ENCODE data around the gene ALPI.

The ALPI gene

GRCh38 chr2:232485757-232486557, 30.0 kb downstream of the ALPI start:
- no peak for DNase-seq (ENCODE audit: low spot score)

DNA sequence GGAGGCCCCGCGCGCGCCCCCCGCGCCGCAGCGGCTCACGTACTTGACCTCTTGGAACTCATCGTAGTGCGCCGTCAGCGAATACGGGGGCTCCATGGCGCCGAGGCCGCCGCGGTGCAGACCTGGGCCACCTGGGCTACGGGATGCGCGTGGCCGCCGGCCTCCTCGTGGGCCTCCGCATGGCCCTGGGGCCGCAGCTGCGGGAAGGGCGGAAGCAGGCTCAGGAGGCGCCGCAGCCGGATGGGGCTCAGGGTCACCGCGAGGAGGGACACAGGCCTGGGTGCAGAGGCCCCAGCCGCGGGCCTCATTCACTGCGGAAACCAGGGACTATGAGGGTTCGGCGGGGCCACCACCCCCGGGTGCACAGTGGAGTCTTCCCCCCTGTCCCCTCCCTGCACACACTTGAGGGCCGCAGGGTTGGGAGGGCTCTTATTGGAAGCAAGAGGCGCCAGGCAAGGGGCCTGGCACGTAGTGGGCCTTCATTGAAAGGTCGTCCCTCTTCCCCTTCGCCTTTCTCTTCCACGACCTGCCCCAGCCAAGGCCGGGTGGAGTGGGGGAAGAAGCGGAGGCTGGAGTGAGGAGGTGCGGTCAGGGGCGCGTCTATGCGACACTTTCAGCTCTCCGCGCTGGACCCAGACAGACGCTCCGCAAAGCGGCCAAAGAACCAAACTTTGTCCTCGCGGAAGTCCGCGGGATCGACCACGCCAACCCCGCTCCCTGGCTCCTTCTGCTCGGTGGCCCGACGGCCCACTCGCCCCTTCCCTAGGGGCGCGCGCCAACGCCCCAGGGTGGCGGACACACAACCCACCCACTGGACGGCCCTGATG, 30.8 kb downstream of the ALPI start:
- no peak for DNase-seq (ENCODE audit: low spot score)

DNA sequence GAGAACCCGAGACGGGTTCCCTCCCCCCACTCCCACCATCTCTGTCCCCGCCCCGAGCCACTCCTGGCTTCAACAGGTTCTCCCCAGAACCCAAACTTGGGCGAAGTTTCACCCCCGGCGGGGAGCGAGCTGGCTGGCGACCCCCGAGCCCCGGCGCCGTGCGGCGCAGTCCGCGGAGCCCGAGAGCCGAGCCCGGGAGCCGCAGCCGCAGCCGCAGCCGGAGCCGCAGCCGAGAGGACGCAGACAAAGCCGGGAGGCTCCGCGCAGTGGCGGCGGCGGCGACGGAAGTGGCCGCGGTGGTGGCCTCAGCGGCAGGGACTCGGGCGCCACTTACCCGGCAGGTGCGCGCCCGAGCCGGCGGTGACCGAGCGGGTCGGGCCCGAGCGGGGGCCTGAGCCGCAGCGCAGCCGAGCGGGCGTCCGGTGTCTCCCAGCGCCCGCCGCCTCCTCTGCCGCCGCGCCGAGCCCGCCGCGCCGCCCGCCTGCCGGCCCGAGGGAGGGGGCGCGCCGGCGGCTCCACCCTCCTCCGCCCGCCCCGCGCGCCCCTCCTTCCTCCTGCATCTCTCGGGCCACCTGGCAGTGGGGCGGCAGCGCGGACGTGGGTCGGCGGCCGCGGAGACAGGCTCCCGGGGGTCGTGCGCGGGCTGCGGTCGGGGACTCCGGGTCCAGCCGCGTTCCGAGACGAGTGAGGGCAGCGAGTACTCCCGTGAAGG, 31.6 kb downstream of the ALPI start, which contains the start of gene ECEL1:
Gene ECEL1 (minus strand): TSS at position 450 of the 712 bp plus-strand sequence. CDS start 1,181 bp downstream, outside the sequence.
- no peak for DNase-seq (ENCODE audit: low spot score)

DNA sequence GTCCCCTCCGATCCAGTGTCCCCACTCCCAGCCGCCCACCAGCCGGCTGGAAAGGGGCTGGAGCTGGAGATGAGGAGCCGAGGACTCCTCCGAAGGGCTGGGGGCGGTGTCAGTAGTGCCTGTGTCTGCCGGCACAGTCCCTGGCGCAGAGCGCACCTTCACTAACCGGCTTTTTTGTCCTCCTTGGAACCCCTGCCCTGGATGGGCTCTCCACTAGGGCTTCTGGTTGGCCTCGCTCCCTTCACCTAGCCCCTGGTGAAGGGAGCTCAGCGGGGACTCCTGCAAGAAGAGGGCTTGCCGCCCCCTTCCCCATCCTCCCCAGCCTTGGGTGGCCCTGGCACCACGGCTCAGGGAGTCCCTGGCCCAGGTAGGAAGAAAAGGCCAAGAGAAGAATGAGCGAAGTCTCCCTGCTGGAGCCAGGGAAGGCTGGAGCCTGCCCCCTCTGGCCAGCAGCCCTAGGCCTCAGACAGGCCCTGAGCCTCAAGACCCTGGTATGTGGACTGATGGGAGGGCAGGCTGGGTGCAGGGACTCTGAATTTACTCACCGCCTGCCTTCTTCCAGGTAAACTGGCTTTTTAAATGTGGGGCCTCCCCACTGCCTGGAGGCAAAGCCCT, 32.3 kb downstream of the ALPI start:
- DNase-seq (ENCODE audit: low spot score), result no peak

DNA sequence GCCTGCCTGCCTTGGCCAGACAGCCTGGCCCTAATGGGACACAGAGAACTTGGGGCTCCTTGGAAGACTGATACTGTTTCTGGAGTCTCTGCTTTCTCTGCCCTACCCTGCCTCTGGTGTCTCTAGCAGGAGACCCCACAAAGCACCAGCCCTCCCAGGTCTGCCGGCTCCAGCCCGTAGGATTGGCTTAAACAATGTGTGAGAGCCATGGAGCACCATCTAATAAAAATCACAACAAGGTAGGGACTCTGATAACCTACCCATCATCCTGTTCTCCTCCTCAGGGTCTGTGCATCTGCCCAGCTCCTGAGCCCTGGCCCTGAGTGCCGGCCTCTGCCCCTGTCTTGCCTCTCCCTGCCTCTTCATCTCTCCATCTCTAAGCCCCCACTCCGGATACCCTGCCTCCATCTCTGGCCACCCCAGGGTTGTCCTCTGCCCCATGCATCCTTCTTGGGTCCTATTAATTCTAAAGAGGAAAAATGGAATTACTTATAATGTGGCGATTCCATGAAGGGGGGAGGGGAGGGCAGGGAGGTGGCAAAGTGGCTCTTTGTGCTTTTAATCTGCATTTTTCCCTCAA, 32.9 kb downstream of the ALPI start:
- DNase-seq (ENCODE audit: low spot score), result no peak

DNA sequence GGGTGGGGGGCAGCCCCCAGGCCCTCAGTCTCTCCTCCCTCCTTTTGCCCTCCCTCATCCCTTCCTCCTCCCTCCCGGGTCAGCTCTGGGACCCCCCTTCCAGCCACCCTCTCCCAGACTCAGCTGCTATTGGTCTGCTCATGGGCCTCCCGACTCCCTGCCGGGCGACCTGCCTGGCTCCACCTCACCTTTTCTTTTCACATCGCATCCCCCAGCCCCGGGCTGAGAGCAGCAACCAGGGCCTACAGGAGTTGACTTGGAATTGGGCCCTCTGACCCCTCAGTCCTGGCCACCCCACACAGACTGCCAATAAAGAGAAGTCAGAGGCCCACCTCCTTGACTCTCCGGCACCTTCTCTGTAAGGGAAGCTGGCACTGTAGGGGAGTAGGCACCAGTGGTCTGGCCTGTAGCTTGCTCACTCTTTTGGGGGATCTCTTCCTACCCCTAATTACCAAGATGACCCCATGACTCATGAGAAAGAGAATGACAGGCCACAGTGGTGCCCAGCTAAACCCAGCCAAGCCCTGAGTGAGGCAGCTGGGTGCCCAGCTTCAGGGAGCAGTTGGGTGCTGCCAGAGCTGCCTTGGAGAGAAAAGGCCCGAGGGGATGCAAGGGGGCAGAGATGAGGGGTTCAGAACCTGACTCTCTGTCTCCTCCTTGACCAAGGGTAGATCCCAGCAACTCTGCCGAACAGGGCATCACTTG, 33.7 kb downstream of the ALPI start:
- DNase-seq (ENCODE audit: low spot score), result no peak

DNA sequence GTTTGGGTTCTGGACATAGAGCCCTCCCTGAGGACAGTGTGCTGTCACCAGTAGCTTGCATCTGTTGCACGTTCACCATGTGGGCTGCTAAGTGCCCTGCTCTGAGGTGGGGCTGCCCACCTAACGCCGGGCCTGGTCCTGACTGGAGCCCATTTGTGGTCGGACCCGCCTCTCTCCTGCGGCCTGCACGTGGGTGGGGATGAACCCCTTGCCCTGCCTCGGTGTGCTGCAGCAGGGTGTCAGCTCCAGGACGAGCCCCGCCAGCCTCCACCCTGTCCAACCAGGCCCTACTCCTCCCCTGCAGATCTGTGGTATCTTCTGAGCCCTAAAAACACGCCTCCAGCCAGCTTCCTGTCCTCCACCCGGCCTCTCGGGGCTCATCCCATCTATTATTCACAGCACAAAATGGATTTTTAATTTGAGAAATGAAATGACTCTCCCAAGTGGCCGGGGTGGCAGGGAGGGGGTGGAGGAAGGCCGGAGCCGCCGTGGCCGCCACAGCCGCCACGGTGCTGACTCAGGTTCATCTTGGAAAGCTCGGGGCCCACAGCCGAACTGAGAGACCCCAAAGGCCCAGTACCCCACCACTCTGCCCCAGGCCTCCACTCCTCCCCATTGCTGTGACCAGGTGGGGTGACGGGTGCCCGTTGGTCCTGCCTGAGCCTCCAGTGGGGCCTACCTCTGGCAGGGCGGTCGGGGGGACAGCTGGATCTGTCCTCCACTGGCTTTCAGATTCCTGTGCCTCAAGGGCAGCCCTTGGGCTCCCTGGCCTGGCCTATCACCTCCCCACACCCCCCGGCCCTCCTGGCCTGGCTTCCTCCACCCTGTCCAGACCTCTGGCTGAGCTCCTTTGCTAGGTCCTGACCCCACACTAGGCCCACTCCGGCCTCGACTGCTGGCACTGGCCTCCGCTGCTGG, 34.5 kb downstream of the ALPI start:
- no peak for DNase-seq (ENCODE audit: low spot score)

DNA sequence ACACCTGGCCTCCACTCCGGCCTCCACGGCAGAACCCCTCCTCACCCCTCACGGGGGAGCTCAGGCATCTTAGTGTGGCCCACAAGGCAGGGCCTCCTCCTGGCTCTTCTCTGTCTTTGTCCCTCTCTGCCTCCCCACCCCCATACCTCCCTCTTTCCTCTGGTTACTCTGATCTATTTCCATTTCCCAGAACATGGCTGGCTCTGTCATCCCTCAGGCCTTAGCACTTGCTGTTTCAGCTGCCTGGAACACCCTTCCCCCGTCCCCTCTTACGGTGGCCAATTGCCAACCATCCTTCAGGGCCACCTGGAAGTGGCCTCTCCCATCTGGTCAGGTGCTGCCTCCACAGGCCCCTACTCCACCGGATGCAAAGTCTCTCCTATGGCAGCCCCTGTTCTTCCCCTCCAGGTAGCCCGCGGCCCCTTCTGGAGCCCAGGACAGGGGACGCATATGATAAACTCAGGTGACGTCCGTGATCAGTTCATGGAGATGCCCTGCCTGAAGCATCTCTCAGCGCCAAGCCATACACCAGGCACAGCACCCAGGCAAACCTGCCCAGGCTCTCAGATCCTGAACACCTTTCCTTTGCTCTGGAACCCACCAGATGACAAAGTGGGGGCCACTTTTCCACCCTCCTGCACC, 35.3 kb downstream of the ALPI start:
- no peak for DNase-seq (ENCODE audit: low spot score)

- no peak for DNase-seq (ENCODE audit: low spot score)
Observed at GRCh38 chr2:232492236-232492848, 36.4 kb downstream of the ALPI start.

DNA sequence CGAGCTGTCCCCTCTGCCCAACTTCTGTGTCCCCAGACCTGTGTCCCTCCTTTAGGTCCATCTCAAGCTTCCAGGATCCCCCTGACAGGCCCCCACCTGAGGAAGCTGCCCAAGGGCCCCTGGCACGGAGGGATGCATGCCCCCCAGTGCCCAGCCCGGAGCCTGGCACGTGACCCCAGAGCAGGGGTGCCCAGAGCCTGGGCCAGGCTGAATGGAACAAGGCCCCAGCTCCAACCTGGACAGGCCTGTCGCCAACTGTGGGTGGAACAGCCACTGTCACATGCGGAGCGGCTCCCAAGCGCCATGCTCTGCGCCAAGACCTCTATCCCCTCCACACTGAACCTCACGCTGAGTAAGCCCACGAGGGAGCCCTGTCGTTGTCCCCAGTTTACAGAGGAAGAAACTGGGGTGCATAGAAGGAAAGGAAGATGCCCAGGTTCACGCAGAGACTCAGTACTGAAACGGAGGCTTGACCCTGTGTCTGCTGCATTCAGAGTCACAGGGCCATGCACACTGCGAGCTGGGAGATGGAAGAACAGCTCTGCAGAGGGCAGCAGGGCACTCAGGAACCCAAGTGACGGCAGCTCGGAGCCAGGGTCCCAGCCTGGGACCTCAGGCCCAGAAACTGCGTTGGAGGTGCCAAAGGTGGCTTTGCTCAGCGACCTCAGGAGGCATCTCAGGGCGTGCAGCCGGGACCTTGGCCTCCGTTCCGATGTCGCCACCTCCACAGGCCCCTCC, 37.2 kb downstream of the ALPI start:
- no peak for DNase-seq (ENCODE audit: low spot score)

GRCh38 chr2:232493701-232494474, 37.9 kb downstream of the ALPI start:
- DNase-seq (ENCODE audit: low spot score), result no peak

DNA sequence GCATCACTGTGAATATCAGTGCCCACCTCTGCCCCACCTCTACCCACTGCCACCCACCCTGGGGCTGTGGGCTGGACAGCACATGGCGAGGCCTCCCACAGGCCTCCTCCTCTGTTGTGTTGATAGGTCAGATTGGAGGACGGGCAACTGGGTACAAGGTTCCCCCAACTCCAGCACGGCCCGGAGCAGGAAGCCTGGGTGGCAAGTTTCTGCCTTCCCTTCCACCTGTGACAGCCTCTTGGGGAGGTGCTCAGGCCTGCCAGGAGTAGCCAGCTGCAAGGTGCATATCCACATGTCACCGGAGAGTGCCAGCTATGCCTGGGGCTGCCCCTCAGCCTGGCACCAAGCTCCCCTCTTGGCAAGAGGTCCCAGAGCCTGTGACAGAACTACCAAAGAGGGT, 38.6 kb downstream of the ALPI start:
- no peak for DNase-seq (ENCODE audit: low spot score)

DNA sequence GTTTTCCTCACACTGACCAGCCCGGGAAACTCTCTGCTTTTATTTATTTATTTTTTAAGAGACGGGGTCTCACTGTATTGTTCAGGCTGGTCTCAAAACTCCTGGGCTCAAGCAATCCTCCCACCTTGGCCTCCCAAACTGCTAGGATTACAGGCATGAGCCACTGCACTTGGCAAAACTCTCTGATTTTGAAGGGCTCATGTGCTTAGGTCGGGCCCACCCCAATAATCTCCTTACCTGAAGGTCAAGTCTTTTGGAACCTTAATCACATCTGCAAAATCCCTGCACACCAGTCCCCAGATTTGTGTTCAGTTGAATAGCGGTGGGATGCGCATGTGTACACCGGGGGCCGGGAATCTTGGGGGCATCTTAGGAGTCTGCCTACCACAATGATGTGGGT, 39.3 kb downstream of the ALPI start:
- DNase-seq (ENCODE audit: low spot score), result no peak

- no peak for DNase-seq (ENCODE audit: low spot score)
Observed at GRCh38 chr2:232496501-232497270, 40.7 kb downstream of the ALPI start.

GRCh38 chr2:232497348-232497747, 41.4 kb downstream of the ALPI start:
- no peak for DNase-seq (ENCODE audit: low spot score)

DNA sequence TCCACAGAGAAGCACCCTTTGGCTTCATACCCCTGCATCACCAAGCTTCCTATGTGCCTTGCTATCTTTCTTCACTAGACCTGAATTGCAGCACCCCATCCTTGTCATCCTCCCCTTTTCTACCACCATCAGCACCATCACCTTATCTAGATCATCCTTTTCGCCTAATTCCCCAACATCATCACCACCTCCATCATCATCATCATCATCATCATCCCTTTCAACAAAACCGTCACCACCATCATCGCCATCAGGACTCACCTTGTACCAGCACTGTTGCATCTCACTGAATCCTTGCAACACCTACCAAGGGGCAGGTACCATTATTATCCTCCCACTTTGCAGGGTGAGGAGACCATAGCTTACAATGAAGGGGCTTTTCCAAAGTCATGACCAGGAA, 42.5 kb downstream of the ALPI start:
- DNase-seq (ENCODE audit: low spot score), result no peak

- DNase-seq (ENCODE audit: low spot score), result no peak
Observed at GRCh38 chr2:232501331-232501771, 45.4 kb downstream of the ALPI start.

Data from CD4-positive, alpha-beta T cell treated with Interleukin-6 at 100 ng/mL for 8 hours (primary cell).